Stimulated activated CD4-positive, alpha-beta T cell treated with anti-CD3 and anti-CD28 coated beads, Interleukin-1b, Interleukin-23, amount 100 ng/mL, for 4 hours (primary cell): ENCODE measurements around the gene NPL.
A peak's percentile ranks its signal among the peaks of the same experiment; 100 is the strongest.

ENCODE experiments used
- DNase-seq, 2 donors: peaks; one replicate each; pipeline ENCODE4 v3.0.0-alpha.2; 2020; ENCODE audit warnings: low read depth in 2 of 2

Gene NPL

DNA sequence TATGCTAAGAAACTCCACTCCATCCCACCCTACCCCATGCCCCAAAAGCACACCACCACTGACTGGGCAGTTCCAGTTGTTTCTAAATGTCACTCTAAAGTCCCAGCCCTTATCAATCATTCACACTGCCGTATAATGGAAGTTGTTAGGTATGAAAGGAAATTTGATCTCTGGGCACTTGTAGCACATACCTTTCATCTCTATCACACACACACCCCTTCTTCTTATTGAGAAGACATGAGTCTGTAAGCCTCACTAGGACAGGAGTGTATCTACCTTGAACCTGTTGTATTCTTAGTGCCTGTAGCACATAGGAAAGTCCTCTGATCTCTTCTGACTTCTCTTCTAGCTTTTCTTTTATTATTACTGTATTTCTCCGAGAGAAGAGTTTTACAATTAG lies 27.3 kb downstream of the NPL start:
- DNase-seq: no peak

DNA sequence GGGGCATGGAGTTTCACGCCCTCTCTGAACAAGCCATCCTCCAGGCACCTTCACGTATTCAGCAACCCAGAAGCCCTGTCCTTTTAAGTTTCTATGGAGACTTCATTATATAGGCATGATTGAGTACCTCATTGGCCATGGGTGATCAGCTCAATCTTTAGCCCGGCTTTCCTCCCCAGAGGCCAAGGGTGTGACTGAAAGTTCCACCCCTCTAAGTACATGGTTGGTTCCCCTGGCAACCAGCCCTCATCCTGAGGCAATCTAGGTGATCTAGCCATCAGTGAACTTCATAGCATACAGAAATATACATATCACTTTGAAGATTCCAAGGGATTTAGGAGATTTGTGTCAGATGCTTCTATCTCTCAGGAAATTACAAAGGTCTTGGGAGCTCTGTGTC lies 28.2 kb downstream of the NPL start:
- DNase-seq: no peak

DNA sequence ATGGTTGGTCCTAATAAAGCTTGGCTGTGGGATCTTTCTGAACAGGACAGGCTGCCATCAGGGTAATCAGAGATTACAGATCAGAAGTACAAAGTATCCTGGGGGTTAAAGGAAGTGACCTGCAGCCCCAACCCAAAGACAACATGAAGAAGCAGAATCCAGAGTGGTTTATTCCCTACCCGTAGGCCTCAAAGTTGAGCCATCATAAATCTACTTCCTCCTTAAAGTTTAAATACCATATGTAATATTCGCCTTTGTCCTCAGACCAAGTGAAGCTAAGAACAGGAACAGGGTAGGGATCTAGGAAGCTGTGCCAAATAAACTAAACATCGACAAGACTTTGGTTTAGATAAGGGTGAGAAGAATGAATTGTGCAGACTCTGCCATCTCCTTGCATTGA lies 33.6 kb downstream of the NPL start:
- no peak for DNase-seq

DNA sequence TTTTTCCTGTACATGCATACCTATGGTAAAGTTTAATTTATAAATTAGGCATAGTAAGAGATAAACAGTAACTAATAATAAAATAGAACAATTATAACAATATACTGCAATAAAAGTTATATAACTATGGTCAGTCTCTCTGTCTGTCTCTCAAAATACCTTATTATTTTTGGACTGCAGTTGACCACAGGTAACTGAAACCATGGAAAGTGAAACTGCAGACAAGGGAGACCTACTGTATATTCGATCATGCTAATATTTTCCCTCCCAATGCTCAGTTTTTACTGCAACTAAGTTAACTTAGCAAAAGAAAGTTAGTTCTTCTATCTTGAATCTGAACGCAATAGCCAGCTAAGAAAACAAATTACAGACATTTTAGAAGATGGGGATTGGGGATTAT lies 37.3 kb downstream of the NPL start:
- DNase-seq: no peak

DNA sequence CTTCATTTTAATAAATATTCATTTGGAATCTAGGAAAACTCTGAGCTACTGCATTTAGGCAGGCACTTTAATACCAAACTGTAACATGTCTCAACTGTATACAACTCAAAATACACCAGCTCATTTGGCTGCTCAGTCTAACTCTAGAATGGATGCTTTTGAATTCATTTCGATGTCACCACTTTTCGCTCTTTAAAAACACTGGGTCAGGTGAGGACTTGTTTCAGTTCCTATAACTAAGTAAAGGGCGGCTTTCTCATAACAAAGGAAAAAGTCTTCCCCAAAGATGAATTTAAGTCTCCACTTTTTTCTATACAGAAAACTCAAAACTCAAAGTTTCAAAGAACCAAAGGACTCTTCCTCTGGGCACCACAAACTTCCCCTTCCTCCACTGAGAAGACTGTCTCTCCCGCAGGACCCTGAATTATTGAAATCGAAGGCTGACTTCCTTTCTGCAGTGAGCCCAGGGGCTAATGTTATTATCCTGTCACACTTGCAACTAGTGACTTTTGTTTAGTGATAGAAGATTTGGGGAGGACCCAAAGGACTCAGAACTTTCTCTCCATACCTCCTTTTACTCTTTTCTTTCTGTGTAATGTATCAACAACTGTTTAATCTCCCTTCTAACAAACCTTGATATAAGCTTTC lies 39.8 kb downstream of the NPL start:
- DNase-seq: no peak

DNA sequence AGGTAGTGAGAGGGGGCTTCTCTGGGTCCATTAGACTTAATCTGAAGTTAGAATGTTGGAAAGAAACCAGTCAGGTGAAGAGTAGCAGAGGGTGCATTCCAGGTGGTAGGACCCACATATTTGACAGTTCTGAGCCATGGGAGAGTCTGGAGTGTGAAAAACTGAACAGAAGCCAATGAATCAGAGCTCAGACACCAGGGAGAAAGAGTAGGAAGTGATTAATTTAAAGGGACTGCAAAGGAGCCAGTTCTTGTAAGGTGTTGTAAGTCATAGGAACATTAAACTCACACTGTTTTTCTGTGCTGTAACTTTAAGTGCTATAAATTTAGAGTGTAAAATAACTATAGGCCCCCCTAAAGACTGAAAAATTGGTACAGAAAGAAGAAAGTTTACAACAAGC lies 43.7 kb downstream of the NPL start:
- DNase-seq: no peak

DNA sequence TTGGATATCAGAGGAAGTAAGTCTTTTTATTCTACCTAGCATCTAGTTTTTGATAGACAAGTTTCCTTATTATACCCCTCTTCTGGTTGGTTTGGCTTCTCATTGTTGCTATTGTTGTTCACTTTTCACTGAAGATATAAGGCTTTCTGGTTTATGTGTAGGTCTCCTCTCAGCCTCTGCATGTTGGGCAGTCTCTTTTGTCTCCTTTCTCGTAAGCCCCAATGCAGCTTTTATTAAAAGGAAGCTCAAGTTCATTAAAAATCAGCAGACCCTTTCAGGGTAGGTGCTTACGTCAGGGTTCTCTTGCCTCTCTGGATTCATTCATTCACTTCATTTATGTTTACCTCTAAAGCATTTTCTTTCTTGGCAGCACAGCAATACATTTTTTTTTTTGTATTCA lies 44.8 kb downstream of the NPL start:
- no peak for DNase-seq

DNA sequence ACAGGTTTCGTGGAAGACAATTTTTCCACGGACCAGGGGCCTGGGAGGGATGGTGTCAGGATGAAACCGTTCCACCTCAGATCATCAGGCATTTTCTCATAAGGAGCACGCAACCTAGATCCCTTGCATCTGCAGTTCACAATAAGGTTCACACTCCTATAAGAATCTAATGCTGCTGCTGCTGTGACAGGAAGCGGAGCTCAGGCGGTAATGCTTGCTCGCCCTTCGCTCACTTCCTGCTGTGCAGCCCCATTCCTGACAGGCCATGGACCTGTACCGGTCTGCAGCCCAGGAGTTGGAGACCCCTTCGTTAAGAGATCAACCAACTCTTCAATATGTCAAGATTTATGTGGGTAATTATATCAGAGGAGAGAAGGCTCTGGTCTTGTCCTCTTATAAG lies 46.2 kb downstream of the NPL start:
- DNase-seq: no peak

DNA sequence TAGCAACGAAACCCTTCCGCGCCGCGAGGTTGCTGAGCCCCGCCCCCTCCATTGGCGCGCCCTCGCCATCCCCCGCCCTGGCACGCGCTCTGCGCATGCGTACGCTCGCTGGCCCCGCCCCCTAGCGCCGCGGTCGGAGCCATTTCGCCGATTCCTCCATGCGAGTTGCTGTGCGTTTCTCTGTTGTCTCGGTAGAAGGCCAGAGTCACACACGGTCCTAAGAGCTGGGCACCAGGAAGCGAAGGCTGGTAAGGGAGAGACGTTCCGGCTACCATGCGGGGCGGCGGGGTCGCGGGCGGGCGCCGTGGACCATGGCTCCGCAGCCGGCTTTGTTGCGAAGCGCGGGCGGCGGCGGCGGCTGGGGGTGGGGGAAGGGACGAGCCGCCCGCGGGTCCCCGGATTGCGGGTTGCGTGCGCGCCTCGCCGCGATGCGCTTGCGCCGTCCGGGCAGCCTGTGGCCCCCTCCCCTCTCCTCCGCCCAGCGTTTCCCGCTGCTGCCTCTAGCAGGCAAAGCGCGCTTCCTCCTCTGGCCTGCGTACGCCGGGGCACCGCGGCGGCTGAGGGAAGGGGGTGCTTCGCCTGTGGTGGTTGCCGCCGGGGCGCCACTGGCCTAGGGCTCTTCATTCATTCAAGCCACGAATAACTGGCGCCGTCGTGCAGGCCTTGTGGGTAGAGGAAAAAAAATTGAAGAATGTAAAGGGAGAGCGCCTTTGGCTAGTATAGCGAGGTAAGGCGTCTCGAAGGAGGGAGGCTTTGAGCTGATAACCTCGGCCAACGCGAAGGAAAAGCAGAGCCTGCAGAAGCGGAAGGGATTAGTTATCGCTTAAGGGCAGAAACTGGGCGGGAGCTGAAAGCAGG lies 49.9 kb downstream of the NPL start, which contains the start of gene DHX9:
TSS of gene DHX9 (plus strand) at position 139 of the 858 bp plus-strand sequence. CDS start 3,220 bp downstream, outside the sequence.
- DNase-seq: peak; percentile 96 to 97

DNA sequence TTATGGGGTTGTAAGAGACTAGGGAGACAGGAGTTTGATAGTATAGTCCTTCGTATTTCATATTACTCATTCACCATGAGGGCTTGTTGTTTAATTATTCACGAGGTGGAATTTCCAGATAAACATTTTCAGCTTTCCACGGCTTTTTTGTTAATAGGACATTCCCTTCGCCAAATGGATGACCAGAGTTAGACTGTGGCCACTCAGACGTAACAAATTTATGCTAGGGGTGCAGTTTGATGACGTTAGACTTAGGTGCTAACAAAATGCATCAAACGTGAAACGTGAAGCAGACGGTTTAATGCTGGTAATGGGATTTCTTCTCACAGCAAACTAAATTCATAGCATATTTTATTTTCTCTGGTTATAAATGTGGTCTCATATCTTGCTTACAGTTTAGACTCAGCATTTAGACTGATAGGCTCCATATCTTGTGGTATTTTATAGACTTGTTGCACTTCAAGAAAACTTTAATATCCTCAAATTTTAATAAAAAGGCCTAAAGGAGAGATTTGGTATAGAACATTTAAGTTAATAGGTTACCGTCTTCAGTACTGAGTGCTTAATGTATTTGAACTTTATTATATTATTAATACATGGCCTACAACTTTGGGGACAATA lies 51.9 kb downstream of the NPL start:
- no peak for DNase-seq

DNA sequence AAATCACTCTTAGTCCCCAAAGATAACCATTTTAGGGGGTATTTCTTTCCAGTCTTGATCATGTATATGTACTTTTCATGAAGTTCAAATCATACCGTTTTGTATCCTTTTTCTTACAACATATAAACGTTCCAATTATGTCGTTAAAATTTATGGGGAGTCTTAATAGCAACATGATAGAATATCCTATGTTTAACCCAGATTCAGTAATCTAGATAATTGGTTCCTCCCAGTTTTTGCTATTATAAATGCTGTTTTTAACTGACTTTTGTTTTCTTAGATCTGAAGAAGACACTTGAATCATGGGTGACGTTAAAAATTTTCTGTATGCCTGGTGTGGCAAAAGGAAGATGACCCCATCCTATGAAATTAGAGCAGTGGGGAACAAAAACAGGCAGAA lies 52.7 kb downstream of the NPL start:
- no peak for DNase-seq

DNA sequence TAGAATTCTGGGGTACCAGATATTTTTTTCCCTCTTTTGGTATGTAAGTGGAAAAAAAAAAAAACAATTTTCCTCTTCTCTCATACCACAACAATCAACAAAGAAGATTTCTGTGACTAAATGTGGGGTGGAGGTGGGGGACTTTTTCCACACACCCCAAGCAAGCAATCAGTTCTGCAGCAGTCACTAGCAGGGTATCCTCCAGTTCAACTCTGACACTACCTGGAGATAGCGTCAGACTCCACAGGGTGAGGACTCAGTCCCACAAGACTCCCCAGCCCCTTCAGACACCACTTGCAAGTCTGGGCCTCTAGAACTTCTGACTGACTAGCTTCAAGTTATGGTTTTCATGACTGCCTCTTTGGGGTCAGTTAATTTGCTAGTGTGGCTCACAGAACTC lies 55.8 kb downstream of the NPL start:
- DNase-seq: no peak

DNA sequence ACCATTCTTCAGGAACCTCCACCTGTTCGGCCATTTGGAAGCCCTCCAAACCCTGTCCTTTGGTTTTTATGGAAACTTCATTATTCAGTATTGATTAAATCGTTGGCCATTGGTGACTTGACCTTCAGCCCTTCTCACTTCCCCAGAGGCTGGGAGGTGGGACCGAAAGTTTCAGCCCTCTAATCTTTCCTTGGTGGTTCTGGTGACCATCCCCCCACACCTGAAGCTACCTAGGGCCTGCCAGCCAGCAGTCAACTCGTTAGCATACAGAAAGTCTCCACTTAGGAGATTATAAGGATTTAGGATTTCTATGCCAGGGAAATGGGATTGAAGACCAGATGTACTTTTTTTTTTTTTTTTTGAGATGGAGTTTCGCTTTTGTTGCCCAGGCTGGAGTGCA lies 56.3 kb downstream of the NPL start:
- no peak for DNase-seq

DNA sequence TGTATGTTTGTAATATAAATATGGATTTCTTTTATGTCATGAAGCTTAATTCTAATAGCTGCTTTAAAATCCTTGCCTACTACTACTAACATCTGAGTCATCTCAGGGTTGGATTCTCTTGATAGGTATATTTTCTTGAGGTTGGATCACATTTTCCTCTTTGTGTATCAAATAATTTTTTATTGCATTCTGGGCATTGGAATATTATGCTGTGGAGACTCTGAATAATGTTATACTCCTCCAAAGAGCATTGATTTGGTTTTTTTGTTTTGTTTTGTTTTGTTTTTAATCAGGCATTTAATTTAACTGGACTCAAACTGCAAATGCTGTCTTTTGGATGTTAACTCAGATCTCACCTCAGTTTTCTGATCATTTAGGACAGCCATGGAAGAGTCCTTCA lies 57.5 kb downstream of the NPL start:
- DNase-seq: no peak

DNA sequence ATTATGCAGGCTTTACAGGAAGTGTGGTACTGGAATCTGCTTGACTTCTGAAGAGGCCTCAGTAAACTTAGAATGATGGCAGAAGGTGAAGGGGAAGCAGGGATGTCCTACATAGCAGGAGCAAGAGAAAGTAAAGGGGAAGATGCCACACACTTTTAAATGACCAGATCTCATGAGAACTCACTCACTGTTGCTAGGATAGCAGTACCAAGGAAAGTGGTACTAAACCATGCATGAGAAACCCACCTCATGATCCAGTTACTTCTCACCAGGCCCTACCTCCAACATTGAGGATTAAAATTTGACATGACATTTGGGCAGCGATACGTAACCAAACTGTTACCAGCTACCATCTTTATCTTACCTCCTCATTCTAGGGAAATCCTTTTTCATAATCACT lies 59.2 kb downstream of the NPL start:
- DNase-seq: no peak

DNA sequence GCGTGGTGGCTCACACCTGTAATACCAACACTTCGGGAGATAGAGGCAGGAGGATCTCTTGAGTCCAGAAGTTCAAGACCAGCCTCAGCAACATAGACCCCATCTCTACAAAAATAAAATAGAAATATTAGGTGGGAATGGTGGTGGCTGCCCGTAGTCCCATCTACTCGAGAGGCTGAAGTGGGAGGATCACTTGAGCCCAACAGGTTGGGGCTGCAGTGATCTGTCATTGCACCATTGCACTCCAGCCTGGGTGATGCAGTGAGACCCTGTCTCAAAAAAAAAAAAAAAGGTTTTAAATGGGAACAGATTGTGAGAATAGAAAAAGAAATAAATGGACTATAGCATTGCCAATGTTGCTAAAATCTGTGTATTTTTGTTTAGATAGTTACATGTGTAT lies 60.7 kb downstream of the NPL start:
- DNase-seq: no peak

DNA sequence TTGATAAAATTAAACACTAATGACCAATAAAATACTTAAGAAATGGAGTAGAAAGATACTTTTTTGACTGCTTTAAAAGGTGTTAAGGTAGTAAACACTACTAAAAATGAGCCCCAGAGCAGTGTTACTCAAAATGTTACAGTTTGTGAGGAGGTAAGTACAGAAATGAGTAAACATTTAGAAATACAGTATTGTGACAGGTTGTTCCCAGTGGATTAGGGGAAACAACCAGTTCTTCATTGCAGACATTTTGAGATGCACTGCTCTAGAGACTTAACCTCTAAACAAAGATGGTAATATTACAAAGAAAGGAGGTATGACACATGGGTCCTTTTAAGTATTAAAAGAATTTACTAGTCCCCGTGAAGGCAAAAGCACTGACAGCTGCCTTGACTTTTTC lies 62.3 kb downstream of the NPL start:
- DNase-seq: no peak

DNA sequence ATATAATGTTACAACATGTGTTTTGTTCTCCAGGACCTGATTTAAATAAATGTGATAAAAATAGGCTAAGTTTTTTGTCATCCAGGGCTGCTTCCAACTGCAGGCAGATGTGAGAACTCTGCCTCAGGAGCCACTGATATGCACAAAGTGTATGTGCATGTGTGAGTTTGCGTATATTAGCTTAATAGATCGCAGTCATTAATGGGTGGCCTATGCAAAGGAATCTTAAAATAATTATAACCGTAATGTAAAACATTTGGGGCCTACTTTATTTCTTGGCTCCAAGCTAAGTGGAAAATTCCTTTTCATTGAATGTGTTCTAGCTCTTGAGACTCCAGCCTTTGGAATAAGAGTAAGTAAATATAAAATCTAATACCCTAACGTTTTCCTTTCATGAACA lies 66.3 kb downstream of the NPL start:
- DNase-seq: no peak

DNA sequence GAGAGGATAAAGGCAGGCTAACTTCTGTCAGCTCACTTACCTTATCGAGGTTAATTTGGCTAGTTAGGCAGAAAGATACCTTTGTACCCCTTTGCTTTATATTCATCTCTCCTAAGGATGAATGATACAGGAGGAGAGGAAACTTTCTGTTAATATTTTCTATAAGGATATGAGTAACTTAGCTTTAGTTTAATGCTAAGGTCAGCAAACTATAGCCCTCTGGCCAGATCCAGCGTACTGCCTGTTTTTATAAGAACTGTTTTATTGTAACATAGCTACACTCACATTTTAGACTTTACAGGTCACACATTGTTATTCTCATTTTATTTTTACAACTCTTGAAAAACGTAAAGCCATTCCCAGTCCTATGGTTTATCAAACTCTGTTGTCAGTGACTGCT lies 67.6 kb downstream of the NPL start:
- DNase-seq: no peak

DNA sequence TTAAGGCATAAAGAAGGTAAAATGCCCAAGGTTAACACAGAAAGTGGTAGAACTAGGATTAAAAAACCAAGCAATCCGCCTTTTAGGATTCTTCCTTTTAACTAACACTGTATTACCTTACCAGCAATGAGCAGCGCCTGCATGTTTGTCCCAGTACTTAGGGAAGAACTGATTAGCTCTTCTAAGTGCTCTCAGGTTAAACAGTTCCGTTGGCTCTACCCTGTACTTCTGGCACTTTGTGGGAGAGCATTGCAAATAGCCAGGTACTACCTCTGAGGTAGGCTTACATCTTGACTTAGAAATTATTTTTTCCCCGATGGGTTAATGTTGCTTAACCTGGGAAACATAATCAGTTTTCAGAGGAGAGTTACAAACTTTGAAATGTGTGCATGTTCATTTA lies 71.1 kb downstream of the NPL start:
- no peak for DNase-seq

DNA sequence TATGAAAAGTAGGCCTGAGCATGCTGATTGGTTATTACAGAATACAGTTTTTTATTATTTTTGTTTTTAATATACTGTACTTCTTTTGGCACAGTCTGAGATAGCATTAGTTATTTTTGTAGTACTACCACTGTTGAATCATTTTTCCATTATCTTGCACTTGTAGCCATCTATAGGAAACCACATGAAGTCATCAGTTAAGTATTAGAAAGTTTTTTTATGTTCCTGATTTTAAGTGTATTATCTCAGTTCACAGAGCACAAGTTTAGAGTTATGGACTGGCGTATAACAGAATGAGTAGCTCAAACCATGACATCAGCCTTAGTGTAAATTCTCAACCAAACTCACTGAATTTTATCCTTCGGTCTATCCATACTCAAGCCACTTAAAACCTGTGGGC lies 72.4 kb downstream of the NPL start:
- DNase-seq: no peak

DNA sequence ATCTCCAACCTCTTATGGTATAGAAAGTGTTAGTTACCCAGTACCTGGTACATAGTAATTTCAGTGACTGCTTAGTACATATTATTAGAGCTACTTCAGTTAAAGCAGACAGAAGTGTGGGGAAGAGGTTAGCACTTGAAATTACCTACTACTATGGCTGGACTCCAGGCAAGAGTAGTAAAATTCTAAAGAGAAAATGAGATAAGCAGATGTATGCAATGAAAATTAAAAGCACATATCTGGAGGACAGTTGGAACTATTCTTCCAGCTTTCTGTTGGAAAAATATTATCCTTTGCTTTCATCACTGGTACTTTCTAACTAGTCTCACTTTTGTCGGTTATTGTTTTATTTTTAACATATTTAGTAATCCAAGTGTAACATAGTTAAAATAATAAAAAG lies 73.3 kb downstream of the NPL start:
- no peak for DNase-seq

DNA sequence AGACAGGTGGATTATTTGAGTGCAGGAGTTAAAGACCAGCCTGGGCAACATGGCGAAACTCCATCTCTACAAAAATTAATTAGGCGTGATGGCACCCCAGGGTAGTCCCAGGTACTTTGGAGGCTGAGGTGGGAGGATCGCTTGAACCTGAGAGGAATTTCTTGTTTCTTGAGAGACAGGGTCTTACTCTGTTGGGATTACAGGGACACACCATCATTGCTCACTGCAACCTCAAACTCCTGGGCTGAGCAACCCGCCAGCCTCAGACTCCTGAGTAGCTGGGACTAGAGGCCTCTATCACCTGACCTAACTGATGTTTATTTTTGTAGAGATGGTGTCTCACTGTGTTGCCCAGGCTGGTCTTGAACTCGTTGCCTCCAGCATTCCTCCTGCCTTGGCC lies 74.4 kb downstream of the NPL start:
- no peak for DNase-seq
